ENCODE measurements around the gene NEGR1. TPM values are rescaled to one million over a fixed set of nuclear protein-coding genes. Genes with fewer than 3 reads are reported as not detected.

NEGR1 gene
- total RNA-seq, 1 donor: 20.7 TPM

GRCh38 chr1:71371581-71371980 is 910.8 kb downstream of the NEGR1 start:
- no peak overlapping the region for H3K4me3 ChIP-seq (ENCODE audit: low read depth, low read length)
- TF ChIP-seq CTCF (IDR thresholded peaks at IDR 0.05; ENCODE audit: insufficient read depth, low read length): no peak
- no peak for DNase-seq (ENCODE audit: low read depth)

- no peak for TF ChIP-seq CTCF (IDR thresholded peaks at IDR 0.05; ENCODE audit: insufficient read depth, low read length)
- no peak overlapping the region for H3K4me3 ChIP-seq (ENCODE audit: low read depth, low read length)
- peak; percentile 33 for DNase-seq (ENCODE audit: low read depth)
Measured at GRCh38 chr1:71364236-71364635, 918.1 kb downstream of the NEGR1 start.

- no peak for DNase-seq (ENCODE audit: low read depth)
- H3K4me3 ChIP-seq (ENCODE audit: low read depth, low read length): no peak overlapping the region
- no peak for TF ChIP-seq CTCF (IDR thresholded peaks at IDR 0.05; ENCODE audit: insufficient read depth, low read length)
Measured at GRCh38 chr1:71362691-71363090, 919.6 kb downstream of the NEGR1 start.

- DNase-seq (ENCODE audit: low read depth): no peak
- H3K4me3 ChIP-seq (ENCODE audit: low read depth, low read length): no peak overlapping the region
- TF ChIP-seq CTCF (IDR thresholded peaks at IDR 0.05; ENCODE audit: insufficient read depth, low read length): no peak
Measured at GRCh38 chr1:71362076-71362475, 920.3 kb downstream of the NEGR1 start.

- no peak for DNase-seq (ENCODE audit: low read depth)
- H3K4me3 ChIP-seq (ENCODE audit: low read depth, low read length): no peak overlapping the region
- TF ChIP-seq CTCF (IDR thresholded peaks at IDR 0.05; ENCODE audit: insufficient read depth, low read length): peak; percentile 24
Measured at GRCh38 chr1:71357708-71358107, 924.6 kb downstream of the NEGR1 start.

- DNase-seq (ENCODE audit: low read depth): peak; percentile 89
- no peak overlapping the region for H3K4me3 ChIP-seq (ENCODE audit: low read depth, low read length)
- TF ChIP-seq CTCF (IDR thresholded peaks at IDR 0.05; ENCODE audit: insufficient read depth, low read length): no peak
Measured at GRCh38 chr1:71351438-71351837, 930.9 kb downstream of the NEGR1 start.

GRCh38 chr1:71350805-71351204 is 931.5 kb downstream of the NEGR1 start:
- TF ChIP-seq CTCF (IDR thresholded peaks at IDR 0.05; ENCODE audit: insufficient read depth, low read length): no peak
- H3K4me3 ChIP-seq (ENCODE audit: low read depth, low read length): no peak overlapping the region
- peak; percentile 33 for DNase-seq (ENCODE audit: low read depth)

Data from fibroblast of the aortic adventitia (primary cell).